ENCODE results near the gene SEBOX.

Gene SEBOX

GRCh38 chr17:28394337-28395116 is 29.5 kb upstream of the SEBOX start:
- DNase-seq (ENCODE audit: low read depth in 2 of 2) = no peak

DNA sequence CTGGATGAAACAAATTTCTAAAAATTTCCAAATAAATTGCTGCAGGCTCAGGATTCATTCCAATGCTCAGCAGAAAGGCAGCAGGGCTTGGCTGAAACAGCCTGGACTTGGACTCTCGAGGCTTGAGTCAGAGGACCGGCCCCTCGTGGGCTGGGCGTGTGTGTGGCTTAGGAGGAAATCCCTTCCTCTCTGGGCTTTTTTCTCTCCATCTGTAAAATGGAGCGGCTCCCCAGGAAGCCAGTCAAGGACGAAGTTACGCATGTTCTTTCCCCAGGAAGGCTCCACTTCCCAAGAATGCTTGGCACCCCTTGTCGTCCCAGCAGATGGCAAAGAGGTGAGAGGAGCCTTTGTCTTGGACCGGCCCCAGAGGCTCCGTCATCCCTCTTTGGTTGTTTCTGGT is 27.5 kb upstream of the SEBOX start:
- no peak for DNase-seq (ENCODE audit: low read depth in 2 of 2)

- no peak for DNase-seq (ENCODE audit: low read depth in 2 of 2)
These were observed 26.4 kb upstream of the SEBOX start for GRCh38 chr17:28391401-28391800.

- DNase-seq (ENCODE audit: low read depth in 2 of 2) = no peak
These were observed 26.0 kb upstream of the SEBOX start for GRCh38 chr17:28390984-28391383.

DNA sequence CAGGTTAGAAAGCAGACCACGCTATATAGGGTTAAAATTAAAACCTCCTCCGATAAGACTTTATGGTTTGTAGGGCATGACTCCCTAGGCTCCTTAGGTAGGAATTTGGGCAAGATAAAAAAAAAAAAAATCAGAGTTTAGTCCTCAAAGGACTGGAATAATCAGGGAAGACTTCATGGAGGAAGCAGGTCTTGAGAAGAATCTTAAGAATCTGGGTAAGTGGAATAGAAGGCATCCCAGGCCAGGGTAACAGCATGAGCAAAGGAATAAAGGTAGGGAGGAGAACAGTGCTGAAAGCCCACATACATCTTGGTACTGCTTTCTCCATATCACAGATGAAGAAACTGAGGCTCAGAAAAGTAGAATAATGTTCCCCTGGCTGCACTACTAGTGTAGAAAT is 25.6 kb upstream of the SEBOX start:
- no peak for DNase-seq (ENCODE audit: low read depth in 2 of 2)

DNA sequence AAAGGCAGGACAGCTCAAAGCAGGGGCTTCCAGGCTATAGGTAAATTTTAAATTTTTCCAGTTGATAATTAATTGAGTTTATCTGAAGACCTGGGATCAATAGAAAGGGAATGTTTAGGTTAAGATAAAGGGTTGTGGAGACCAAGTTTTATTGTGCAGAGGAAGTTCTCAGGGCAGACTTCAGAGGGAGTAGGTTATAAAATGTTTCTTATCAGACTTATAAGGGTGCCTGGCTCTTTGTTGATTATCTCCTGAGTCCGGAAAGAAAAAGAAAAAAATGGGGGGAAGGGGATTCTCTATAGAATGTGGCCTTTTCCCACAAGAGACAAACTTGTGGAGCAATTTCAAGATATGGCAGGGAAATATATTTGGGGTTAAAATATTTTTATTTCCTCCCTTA is 25.1 kb upstream of the SEBOX start:
- DNase-seq (ENCODE audit: low read depth in 2 of 2) = no peak

GRCh38 chr17:28388106-28388505 is 23.1 kb upstream of the SEBOX start:
- DNase-seq (ENCODE audit: low read depth in 2 of 2) = no peak

- no peak for DNase-seq (ENCODE audit: low read depth in 2 of 2)
These were observed 21.4 kb upstream of the SEBOX start for GRCh38 chr17:28386391-28386790.

GRCh38 chr17:28385406-28385805 is 20.4 kb upstream of the SEBOX start:
- DNase-seq (ENCODE audit: low read depth in 2 of 2) = no peak

DNA sequence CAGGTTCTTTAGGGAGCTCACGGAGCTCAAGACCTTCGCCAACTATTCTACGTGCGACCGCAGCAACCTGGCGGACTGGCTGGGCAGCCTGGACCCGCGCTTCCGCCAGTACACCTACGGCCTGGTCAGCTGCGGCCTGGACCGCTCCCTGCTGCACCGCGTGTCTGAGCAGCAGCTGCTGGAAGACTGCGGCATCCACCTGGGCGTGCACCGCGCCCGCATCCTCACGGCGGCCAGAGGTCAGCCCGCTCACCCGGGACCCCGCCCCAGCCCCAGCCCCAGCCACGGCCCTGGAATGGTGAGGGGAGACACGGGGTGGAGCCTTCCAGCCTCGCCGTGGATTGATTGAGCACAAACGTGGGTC is 20.0 kb upstream of the SEBOX start:
- DNase-seq (ENCODE audit: low read depth in 2 of 2) = no peak

DNA sequence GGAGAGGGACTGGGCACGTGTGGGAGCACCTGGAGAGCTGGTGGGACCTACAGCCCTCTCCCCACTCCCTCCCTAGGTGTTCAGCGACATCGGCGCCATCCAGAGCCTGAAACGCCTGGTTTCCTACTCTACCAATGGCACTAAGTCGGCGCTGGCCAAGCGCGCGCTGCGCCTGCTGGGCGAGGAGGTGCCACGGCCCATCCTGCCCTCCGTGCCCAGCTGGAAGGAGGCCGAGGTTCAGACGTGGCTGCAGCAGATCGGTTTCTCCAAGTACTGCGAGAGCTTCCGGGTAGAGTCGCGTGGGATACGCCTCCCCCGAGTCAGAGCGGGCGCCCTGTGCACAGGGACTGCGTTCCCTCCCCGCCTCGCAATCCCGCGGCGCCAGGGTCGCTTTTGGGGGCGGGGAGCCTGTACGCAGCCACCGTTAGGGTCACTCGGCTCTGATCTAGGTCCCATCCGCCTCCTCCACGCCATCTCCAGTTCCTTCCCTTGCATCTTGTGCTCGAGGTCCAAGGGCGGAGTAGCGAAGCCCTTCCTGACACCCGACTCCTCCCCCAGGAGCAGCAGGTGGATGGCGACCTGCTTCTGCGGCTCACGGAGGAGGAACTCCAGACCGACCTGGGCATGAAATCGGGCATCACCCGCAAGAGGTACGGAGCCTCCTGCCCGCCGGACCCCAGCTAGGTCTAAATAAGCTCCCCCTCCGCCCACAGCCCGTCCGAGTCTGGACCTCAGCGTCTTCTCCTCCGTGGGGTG is 19.5 kb upstream of the SEBOX start:
- DNase-seq (ENCODE audit: low read depth in 2 of 2) = peak; percentile 52 to 61

DNA sequence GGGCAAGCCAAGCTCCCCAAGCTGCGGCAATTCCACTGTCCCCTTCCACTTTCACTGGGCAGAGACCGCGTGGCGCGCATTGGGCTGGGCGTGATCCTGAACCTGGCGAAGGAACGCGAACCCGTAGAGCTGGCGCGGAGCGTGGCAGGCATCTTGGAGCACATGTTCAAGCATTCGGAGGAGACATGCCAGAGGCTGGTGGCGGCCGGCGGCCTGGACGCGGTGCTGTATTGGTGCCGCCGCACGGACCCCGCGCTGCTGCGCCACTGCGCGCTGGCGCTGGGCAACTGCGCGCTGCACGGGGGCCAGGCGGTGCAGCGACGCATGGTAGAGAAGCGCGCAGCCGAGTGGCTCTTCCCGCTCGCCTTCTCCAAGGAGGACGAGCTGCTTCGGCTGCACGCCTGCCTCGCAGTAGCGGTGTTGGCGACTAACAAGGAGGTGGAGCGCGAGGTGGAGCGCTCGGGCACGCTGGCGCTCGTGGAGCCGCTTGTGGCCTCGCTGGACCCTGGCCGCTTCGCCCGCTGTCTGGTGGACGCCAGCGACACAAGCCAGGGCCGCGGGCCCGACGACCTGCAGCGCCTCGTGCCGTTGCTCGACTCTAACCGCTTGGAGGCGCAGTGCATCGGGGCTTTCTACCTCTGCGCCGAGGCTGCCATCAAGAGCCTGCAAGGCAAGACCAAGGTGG is 16.3 kb upstream of the SEBOX start:
- no peak for DNase-seq (ENCODE audit: low read depth in 2 of 2)

DNA sequence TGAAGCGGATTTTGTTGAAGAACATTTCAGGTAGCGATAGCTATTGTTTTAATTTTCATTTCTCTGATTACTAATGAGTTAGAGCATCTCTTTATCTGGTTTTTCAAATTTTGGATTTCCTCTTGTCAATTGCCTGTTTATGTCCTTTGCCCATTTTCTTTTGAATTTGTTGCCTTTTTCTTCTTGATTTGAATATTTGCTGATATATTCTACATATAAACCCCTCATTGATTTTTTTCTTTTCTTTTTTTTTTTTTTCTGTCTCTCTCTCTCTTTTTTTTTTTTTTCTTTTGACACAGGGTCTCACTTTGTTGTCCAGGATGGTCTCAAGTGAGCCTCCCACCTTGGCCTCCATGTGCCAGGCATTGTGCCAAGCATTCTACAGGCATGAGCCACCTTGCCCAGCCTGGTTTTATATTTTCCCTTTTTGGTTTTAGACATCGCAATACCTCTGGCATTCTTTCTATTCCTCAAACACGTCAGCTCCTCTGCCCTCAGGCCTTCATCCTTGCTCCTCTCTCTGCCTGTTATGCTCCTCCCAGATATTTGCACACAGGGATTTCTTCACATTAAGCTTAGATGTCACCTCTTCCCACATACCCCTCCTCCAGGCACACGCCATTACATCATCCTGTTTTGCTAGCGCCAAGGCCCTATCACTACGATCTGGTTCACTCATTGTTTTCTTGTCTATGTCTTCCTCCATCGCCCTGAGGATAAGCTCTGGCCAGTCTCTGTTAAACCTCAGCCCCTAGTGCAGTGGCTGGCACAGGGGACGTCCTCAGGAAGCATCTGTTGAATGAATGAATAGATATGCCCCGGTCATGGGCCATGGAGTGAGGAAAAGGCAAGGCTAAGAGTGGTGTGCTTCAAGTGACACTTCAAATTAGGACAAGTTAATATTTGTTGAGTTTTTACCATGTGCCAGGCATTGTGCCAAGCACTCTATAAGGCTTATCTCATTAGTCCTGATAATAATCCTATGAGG is 15.1 kb upstream of the SEBOX start:
- DNase-seq (ENCODE audit: low read depth in 2 of 2) = no peak

DNA sequence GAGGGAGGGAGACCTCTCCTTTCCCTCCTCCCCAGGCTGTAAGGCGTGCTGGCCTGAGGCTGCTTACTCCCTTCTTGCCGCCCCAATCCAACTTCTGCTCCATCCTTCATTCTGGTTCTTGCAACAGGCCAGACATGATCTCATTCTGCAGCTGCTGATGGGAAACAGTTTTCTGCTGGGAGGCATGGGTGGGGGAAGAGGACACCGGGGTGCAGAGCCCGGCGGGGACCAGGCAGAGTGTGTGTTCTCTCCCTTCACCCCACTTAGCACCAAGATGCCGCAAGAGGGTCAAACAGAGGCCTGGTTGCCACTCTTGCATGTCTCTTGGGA is 7.9 kb upstream of the SEBOX start:
- no peak for DNase-seq (ENCODE audit: low read depth in 2 of 2)

GRCh38 chr17:28372203-28372944 is 7.4 kb upstream of the SEBOX start:
- no peak for DNase-seq (ENCODE audit: low read depth in 2 of 2)

GRCh38 chr17:28371245-28372202 is 6.5 kb upstream of the SEBOX start, which contains the start of gene SARM1:
Gene SARM1, plus strand, starts transcription at chr17:28371694. Its CDS starts 339 bp downstream, at chr17:28372033.
- peak; percentile 78 to 90 for DNase-seq (ENCODE audit: low read depth in 2 of 2)

- DNase-seq (ENCODE audit: low read depth in 2 of 2) = no peak
These were observed 5.7 kb upstream of the SEBOX start for GRCh38 chr17:28370744-28371103.

DNA sequence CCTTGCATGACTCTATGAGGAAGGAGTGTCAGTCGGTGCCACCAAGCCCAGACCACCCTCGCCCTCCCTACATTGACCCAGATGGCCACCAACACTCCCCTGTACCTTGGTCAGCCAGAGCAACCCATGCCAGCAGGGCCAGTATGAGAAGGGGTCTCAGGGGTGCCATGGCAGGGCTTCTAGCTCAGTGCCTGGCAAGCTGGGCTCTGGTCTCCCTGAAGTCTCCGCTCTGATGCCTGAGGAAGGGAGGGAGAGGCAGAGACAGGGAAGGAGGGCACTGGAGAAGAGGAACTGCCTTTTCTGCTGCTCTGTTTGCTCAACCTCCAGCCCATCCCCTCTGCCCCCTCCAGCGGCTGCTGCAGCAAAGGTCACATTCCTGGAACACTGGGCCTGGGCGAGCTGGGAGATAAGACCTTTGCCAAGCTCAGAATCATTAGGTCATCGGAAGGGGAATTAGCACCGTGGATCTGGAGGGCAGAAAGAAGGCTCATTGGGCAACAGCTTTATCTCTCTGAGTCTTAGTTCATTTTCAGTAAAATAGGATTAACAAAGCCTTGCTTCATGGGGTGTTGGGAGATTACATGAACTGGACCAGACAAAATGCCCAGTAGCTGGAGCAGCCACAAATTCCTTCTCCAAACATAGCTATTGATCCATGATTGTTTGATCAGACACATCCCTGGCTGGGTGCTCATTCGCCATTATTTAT is 5.2 kb upstream of the SEBOX start, which contains the start of gene VTN:
Gene VTN (minus strand): TSS at position 273 of the 709 bp plus-strand sequence. CDS start 104 bp downstream, at position 169.
- DNase-seq (ENCODE audit: low read depth in 2 of 2) = no peak

- no peak for DNase-seq (ENCODE audit: low read depth in 2 of 2)
These were observed 4.7 kb upstream of the SEBOX start for GRCh38 chr17:28369684-28370034.
